ENCODE results near the gene NIBAN1. TPM values are rescaled to one million over a fixed set of nuclear protein-coding genes. Genes with fewer than 3 reads are reported as not detected.

The NIBAN1 gene
- total and polyA plus RNA-seq, 2 of the 8 experiments (the other 6 are each of a cell fraction or from before 2014, with no cell fraction given), result 5.7 to 15.2 TPM

- TF ChIP-seq E2F6 (IDR thresholded peaks at IDR 0.05) (peak; percentile 95), SP2 (IDR thresholded peaks at IDR 0.05; ENCODE audit: low read length) (no peak), RXRA (IDR thresholded peaks at IDR 0.05; ENCODE audit: insufficient read depth, low read depth, low read length) (no peak), EZH2 (IDR thresholded peaks at IDR 0.05; ENCODE audit: low read depth, low read length, severe bottlenecking) (peak; percentile 63), SIN3A (conservative IDR thresholded peaks at IDR 0.05 in 1 of 2, IDR thresholded peaks at IDR 0.05 in 1 of 2; ENCODE audit: low read depth in 1 of 2, low read length in 2 of 2) (no peak), KDM5A (IDR thresholded peaks at IDR 0.05; ENCODE audit: low read length) (no peak), KDM4A (IDR thresholded peaks at IDR 0.05; ENCODE audit: low read depth, low read length, severe bottlenecking) (peak; percentile 79), NRF1 (IDR thresholded peaks at IDR 0.05; ENCODE audit: low read depth, low read length) (no peak), RBBP5 (IDR thresholded peaks at IDR 0.05; ENCODE audit: borderline replicate concordance, low read depth, low read length) (peak; percentile 86), CREB1 (IDR thresholded peaks at IDR 0.05) (peak; percentile 95), SP4 (IDR thresholded peaks at IDR 0.05; ENCODE audit: low read length) (no peak), SUZ12 (IDR thresholded peaks at IDR 0.05; ENCODE audit: low read length) (peak; percentile 57), POLR2AphosphoS5 (IDR thresholded peaks at IDR 0.05; ENCODE audit: low read depth, low read length) (peak; percentile 45), TCF12 (IDR thresholded peaks at IDR 0.05; ENCODE audit: low read depth, low read length) (0 out of 2 replicates have a peak, but pooled peaks have one; percentile 7), BCL11A (IDR thresholded peaks at IDR 0.05; ENCODE audit: low read depth in 2 of 2, low read length in 2 of 2) (no peak)
Measured at GRCh38 chr1:184974056-184974836, at the start of gene NIBAN1 (continued).
